ENCODE results near the gene PBX3. TPM values are rescaled to one million over a fixed set of nuclear protein-coding genes. Genes with fewer than 3 reads are reported as not detected.
"Not testable (repeated sequence)": the region's sequence is repeated elsewhere in the genome, so short reads cannot be mapped to it uniquely, and the experiment has no call there.

PBX3 gene
- total RNA-seq, 1 donor: 27.6 TPM

DNA sequence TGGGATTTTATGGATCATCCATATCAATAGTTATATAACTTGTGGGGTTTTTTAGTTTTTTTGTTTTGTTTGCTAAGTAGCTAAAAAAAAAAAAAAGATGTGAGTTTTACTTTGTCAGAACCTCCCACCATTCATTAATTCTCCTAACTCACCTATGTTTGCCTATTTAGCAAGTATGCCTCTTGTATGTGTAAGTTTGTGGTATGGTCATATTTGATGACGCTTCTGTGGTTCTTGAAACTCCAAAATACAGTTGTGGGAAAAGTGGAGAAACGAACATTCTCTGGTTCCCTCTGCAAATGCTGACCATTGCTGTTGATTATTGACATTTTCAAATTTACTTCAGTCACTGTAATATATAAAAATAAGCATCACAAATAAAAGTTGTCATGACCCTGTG is 75.7 kb downstream of the PBX3 start:
- TF ChIP-seq, protein P1, sequence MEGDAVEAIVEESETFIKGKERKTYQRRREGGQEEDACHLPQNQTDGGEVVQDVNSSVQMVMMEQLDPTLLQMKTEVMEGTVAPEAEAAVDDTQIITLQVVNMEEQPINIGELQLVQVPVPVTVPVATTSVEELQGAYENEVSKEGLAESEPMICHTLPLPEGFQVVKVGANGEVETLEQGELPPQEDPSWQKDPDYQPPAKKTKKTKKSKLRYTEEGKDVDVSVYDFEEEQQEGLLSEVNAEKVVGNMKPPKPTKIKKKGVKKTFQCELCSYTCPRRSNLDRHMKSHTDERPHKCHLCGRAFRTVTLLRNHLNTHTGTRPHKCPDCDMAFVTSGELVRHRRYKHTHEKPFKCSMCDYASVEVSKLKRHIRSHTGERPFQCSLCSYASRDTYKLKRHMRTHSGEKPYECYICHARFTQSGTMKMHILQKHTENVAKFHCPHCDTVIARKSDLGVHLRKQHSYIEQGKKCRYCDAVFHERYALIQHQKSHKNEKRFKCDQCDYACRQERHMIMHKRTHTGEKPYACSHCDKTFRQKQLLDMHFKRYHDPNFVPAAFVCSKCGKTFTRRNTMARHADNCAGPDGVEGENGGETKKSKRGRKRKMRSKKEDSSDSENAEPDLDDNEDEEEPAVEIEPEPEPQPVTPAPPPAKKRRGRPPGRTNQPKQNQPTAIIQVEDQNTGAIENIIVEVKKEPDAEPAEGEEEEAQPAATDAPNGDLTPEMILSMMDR (IDR thresholded peaks at IDR 0.05; ENCODE audit: insufficient read depth, low read depth, low read length): no peak
- no peak for DNase-seq (ENCODE audit: low read depth)

DNA sequence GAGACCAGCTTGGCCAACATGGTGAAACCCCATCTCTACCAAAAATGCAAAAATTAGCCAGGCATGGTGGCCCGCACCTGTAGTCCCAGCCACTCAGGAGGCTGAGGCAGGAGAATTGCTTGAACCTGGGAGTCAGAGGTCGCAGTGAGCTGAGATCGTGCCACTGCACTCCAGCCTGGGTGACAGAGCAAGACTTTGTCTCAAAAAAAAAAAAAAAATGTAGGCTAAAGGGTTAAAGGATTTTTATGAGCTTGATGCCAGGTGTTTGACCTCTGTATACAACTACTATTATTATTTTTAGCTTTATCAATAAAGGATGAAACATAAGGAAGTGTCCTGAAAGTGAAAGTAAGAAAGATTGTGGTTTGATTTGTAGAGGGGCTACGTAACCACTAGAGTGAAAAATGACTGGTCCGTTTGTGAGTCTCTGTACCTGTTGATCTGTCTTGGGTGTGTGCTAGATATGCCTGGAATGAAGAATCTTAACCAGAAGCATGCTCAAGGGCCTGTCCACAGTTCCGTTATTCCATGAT is 76.8 kb downstream of the PBX3 start:
- not testable (repeated sequence) for H3K4me3 ChIP-seq (ENCODE audit: low read depth, low read length); DNase-seq (ENCODE audit: low read depth)

More for the DNA sequence above, 75.7 kb downstream of the PBX3 start:
- H3K4me3 ChIP-seq (ENCODE audit: low read depth, low read length): no peak overlapping the region

- TF ChIP-seq, protein P1 (IDR thresholded peaks at IDR 0.05; ENCODE audit: insufficient read depth, low read depth, low read length): no peak
- no peak for DNase-seq (ENCODE audit: low read depth)
Observed at GRCh38 chr9:125825762-125826161, 78.6 kb downstream of the PBX3 start.

DNA sequence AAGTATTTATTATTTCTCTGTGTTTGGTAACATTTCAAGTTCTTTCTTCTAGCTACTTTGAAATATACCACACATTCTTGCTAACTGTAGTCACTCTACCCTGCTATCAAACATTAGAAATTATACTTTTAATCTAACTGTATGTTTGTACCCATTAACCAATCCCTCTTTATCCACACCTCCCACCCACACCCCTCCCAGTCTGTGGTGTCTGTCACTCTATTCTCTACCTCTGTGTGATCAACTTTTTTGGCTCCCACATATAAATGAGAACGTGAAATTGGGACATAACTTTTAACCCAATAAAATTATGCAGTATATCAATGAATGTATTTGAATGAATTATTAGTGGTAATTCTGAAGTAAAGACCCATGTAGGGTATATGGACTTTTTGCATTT is 79.7 kb downstream of the PBX3 start:
- no peak for DNase-seq (ENCODE audit: low read depth)
- TF ChIP-seq, protein P1 (IDR thresholded peaks at IDR 0.05; ENCODE audit: insufficient read depth, low read depth, low read length): no peak
- no peak overlapping the region for H3K4me3 ChIP-seq (ENCODE audit: low read depth, low read length)

More at GRCh38 chr9:125825762-125826161, 78.6 kb downstream of the PBX3 start:
- no peak overlapping the region for H3K4me3 ChIP-seq (ENCODE audit: low read depth, low read length)

DNA sequence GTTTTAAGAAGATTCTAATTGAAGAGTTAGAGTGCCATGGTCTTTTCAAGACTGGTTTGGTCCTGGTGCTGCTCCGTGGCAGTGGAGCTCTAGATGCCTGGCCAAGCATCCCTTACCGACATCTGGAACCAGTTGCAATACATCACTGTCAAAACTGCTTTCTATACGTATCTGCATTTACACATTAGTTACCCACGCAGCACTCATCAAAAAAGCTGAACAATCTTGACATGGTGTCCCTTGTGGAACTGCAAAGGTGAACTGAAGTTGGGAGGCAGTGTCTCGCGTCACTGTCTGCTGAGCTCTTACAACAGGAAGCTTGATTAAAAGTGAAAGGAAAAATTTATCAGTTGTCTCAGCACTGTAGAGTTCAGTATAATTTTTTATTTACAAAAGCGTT is 82.6 kb downstream of the PBX3 start:
- peak overlapping the region; percentile 56 for H3K4me3 ChIP-seq (ENCODE audit: low read depth, low read length)
- TF ChIP-seq, protein P1 (IDR thresholded peaks at IDR 0.05; ENCODE audit: insufficient read depth, low read depth, low read length): no peak
- DNase-seq (ENCODE audit: low read depth): peak; percentile 39

- no peak for DNase-seq (ENCODE audit: low read depth)
- TF ChIP-seq, protein P1 (IDR thresholded peaks at IDR 0.05; ENCODE audit: insufficient read depth, low read depth, low read length): no peak
- no peak overlapping the region for H3K4me3 ChIP-seq (ENCODE audit: low read depth, low read length)
Observed at GRCh38 chr9:125831054-125831453, 83.9 kb downstream of the PBX3 start.

DNA sequence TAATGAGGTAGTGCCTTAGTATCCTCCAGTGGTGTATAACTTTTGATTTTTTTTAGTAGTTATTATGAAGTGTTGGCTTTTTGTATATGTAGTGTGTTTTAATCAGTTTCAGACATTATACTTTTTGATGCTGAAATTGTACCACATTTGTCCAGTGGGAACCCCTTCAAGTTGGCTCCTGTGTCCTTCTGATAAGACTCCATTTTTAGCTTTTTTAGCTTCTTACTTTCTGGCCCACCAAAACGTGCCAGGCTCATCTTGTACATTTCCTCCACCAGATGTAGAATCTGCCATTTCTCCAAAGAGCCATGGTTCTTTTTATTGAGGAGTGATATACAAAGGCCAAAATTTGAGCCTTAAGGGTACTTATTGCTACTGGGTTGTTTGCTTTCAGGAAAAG is 84.4 kb downstream of the PBX3 start:
- no peak overlapping the region for H3K4me3 ChIP-seq (ENCODE audit: low read depth, low read length)
- no peak for DNase-seq (ENCODE audit: low read depth)
- TF ChIP-seq, protein P1 (IDR thresholded peaks at IDR 0.05; ENCODE audit: insufficient read depth, low read depth, low read length): no peak
